NT2/D1 (cell line): ENCODE measurements around the gene BEST4.

ENCODE experiments used
- SUZ12 ChIP-seq: IDR thresholded peaks from 2 replicates; pipeline ENCODE4 v1.6.1; 2011; ENCODE audit not compliant: insufficient read length, insufficient read depth; ENCODE audit errors: extremely low read depth
- YY1 ChIP-seq: IDR thresholded peaks from 2 replicates; pipeline ENCODE4 v1.6.1; 2011; ENCODE audit not compliant: insufficient read length, insufficient read depth
- ZNF274 ChIP-seq: IDR thresholded peaks from 2 replicates; pipeline ENCODE4 v1.6.1; 2011; ENCODE audit warnings: mild to moderate bottlenecking, low read depth, low read length

DNA sequence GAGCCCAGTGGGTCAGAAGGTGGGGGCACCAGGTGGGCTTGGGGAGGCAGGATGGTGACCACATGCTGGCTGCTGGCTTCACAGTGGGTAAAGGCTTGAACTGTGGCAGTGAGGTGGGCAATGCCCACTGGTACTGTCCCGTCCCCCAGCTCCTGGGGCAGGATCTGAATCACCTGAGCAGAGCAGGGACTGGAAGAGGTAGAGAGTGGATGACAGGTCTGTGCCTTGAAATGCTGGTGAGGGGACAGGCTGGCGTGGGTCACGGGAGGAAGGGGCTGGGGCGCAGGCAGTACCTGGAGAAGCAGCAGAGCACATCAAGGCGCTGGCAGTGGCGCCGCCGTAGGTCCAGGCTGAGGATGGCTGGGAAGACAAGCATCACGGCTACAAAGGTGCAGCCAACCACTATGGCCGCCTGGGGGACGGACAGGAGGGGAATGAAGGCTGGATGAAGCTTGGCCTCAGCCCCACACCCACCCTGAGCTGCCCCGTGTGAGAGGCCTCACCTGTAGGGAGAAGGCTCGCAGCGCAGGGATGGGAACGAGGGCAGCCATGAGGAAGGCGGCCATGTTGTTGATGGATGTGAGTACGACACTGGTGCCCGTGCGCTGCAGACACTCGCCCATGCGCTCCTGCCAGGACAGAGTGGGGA is 40.2 kb upstream of the BEST4 start:
- TF ChIP-seq SUZ12 (no peak), YY1 (no peak), ZNF274 (no peak)
